GM21360 (cell line): ENCODE data around the gene MEA1.

Experiments used
- ATAC-seq: cut with Tn5 transposase; IDR thresholded peaks from one replicate; pipeline ENCODE4 v1.9.1; 2021; ENCODE audit warnings: mild to moderate bottlenecking, moderate library complexity; ENCODE audit not compliant: unreplicated experiment

MEA1 gene

GRCh38 chr6:43040542-43041257, 27.0 kb upstream of the MEA1 start:
- no peak for ATAC-seq

- no peak for ATAC-seq
These were observed 25.0 kb upstream of the MEA1 start for GRCh38 chr6:43038727-43039126.

- ATAC-seq, result no peak
These were observed 24.0 kb upstream of the MEA1 start for GRCh38 chr6:43037706-43038105.

- ATAC-seq, result no peak
These were observed 23.5 kb upstream of the MEA1 start for GRCh38 chr6:43037197-43037596.

GRCh38 chr6:43036712-43037111, 23.0 kb upstream of the MEA1 start:
- ATAC-seq, result no peak

- no peak for ATAC-seq
These were observed 21.9 kb upstream of the MEA1 start for GRCh38 chr6:43035495-43036194.

- ATAC-seq, result no peak
These were observed 20.4 kb upstream of the MEA1 start for GRCh38 chr6:43034190-43034525.

GRCh38 chr6:43033496-43034189, 19.9 kb upstream of the MEA1 start:
- ATAC-seq, result no peak

- no peak for ATAC-seq
These were observed 18.6 kb upstream of the MEA1 start for GRCh38 chr6:43032326-43032725.

- ATAC-seq, result no peak
These were observed 15.4 kb upstream of the MEA1 start for GRCh38 chr6:43029120-43029519.

- no peak for ATAC-seq
These were observed 12.6 kb upstream of the MEA1 start for GRCh38 chr6:43026365-43026764.

- no peak for ATAC-seq
These were observed 10.7 kb upstream of the MEA1 start for GRCh38 chr6:43024436-43024835.

GRCh38 chr6:43021270-43022047, 7.7 kb upstream of the MEA1 start, which contains the start of gene RRP36:
RRP36 (plus strand) TSS chr6:43021623; CDS start chr6:43021655, 32 bp downstream.
- no peak for ATAC-seq

GRCh38 chr6:43020847-43021246, 7.1 kb upstream of the MEA1 start:
- no peak for ATAC-seq

GRCh38 chr6:43020052-43020705, 6.4 kb upstream of the MEA1 start:
- no peak for ATAC-seq

GRCh38 chr6:43019152-43019551, 5.4 kb upstream of the MEA1 start:
- ATAC-seq, result no peak

- ATAC-seq, result no peak
These were observed 3.2 kb upstream of the MEA1 start for GRCh38 chr6:43016943-43017334.

- ATAC-seq, result no peak
These were observed 2.6 kb upstream of the MEA1 start for GRCh38 chr6:43016176-43016942.

GRCh38 chr6:43014434-43014909, 726 bp upstream of the MEA1 start:
- ATAC-seq, result no peak
